ENCODE measurements around the gene KRTAP29-1. TPM values are rescaled to one million over a fixed set of nuclear protein-coding genes. Genes with fewer than 3 reads are reported as not detected.

KRTAP29-1 gene
- total and polyA plus RNA-seq, 7 donors: not detected

- WGBS, 2 donors: 43 to 46% methylated on average over 5 of the region's 5 CpGs
Observed at GRCh38 chr17:41338961-41339485, 36.4 kb upstream of the KRTAP29-1 start.

GRCh38 chr17:41335747-41336146, 33.1 kb upstream of the KRTAP29-1 start:
- no peak overlapping the region for H3K27ac ChIP-seq
- no peak for DNase-seq
- H3K4me1 ChIP-seq: no peaks in the 10 kb centered on the region
- H3K9me3 ChIP-seq: no peaks in the 10 kb centered on the region
- H3K4me3 ChIP-seq: no peak overlapping the region
- TF ChIP-seq EP300 (IDR thresholded peaks at IDR 0.05) (no peak), POLR2AphosphoS5 (IDR thresholded peaks at IDR 0.05) (no peak), POLR2A (IDR thresholded peaks at IDR 0.05) (no peak)
- TF ChIP-seq, protein P1, sequence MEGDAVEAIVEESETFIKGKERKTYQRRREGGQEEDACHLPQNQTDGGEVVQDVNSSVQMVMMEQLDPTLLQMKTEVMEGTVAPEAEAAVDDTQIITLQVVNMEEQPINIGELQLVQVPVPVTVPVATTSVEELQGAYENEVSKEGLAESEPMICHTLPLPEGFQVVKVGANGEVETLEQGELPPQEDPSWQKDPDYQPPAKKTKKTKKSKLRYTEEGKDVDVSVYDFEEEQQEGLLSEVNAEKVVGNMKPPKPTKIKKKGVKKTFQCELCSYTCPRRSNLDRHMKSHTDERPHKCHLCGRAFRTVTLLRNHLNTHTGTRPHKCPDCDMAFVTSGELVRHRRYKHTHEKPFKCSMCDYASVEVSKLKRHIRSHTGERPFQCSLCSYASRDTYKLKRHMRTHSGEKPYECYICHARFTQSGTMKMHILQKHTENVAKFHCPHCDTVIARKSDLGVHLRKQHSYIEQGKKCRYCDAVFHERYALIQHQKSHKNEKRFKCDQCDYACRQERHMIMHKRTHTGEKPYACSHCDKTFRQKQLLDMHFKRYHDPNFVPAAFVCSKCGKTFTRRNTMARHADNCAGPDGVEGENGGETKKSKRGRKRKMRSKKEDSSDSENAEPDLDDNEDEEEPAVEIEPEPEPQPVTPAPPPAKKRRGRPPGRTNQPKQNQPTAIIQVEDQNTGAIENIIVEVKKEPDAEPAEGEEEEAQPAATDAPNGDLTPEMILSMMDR (IDR thresholded peaks at IDR 0.05): no peak
- WGBS, 2 donors: 88 to 98% methylated on average over 1 of the region's 1 CpG
- no peaks in the 10 kb centered on the region for H3K27me3 ChIP-seq
- H3K36me3 ChIP-seq: no peaks in the 10 kb centered on the region
- intact Hi-C loops (cut with DNase I): no loop called here

More at GRCh38 chr17:41338961-41339485, 36.4 kb upstream of the KRTAP29-1 start:
- H3K27ac ChIP-seq: no peak overlapping the region
- H3K27me3 ChIP-seq: no peaks in the 10 kb centered on the region
- no peaks in the 10 kb centered on the region for H3K9me3 ChIP-seq
- no peak overlapping the region for H3K4me3 ChIP-seq
- no peaks in the 10 kb centered on the region for H3K36me3 ChIP-seq
- no peak for TF ChIP-seq POLR2AphosphoS5 (IDR thresholded peaks at IDR 0.05)
- TF ChIP-seq EP300 (IDR thresholded peaks at IDR 0.05): no peak
- TF ChIP-seq, protein P1 (IDR thresholded peaks at IDR 0.05): no peak
- TF ChIP-seq POLR2A (IDR thresholded peaks at IDR 0.05): no peak
- intact Hi-C loops (cut with DNase I): no loop called here
- no peak for DNase-seq
- H3K4me1 ChIP-seq: no peaks in the 10 kb centered on the region

GRCh38 chr17:41334385-41335305, 32.0 kb upstream of the KRTAP29-1 start:
- intact Hi-C loops (cut with DNase I): no loop called here
- no peaks in the 10 kb centered on the region for H3K27me3 ChIP-seq
- no peak for DNase-seq

DNA sequence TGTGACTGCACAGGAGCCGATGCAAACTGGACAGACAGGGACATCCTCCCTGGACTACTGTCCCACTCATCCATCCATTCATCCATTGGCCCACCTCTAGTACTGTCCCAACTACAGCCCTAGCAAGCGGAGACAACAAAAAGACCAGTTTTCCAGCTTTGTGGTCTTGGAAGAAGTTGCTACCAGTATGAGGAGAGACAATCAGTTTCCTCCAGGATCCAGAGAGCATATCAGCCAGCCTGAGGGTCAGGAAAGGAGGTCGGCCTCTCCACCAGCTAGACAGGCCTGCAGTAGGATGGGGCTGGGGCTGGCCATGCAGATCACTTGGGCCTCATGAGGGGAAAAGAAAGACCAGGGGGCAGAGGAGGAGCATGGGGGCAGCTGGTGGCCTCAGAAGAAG, 31.2 kb upstream of the KRTAP29-1 start:
- WGBS, 2 donors: 93 to 96% methylated on average over 3 of the region's 3 CpGs
- DNase-seq: no peak

More at GRCh38 chr17:41334385-41335305, 32.0 kb upstream of the KRTAP29-1 start:
- Histone ChIP-seq H3K9me3 (no peaks in the 10 kb centered on the region), H3K36me3 (no peaks in the 10 kb centered on the region), H3K4me3 (no peak overlapping the region), H3K27ac (no peak overlapping the region), H3K4me1 (no peaks in the 10 kb centered on the region)
- TF ChIP-seq, protein P1 (IDR thresholded peaks at IDR 0.05): no peak
- TF ChIP-seq POLR2AphosphoS5 (IDR thresholded peaks at IDR 0.05) (no peak), EP300 (IDR thresholded peaks at IDR 0.05) (no peak)
- 76 to 79% methylated on average over 6 of the region's 6 CpGs for WGBS, 2 donors

More for the DNA sequence above, 31.2 kb upstream of the KRTAP29-1 start:
- TF ChIP-seq EP300 (IDR thresholded peaks at IDR 0.05) (no peak), POLR2A (IDR thresholded peaks at IDR 0.05) (no peak), POLR2AphosphoS5 (IDR thresholded peaks at IDR 0.05) (no peak)
- TF ChIP-seq, protein P1 (IDR thresholded peaks at IDR 0.05): no peak
- Histone ChIP-seq H3K4me1 (no peaks in the 10 kb centered on the region), H3K27me3 (no peaks in the 10 kb centered on the region), H3K36me3 (no peaks in the 10 kb centered on the region), H3K27ac (no peak overlapping the region), H3K4me3 (no peak overlapping the region), H3K9me3 (no peaks in the 10 kb centered on the region)
- intact Hi-C loops (cut with DNase I): no loop called here

Measured in sigmoid colon (tissue), 7 donors.